ENCODE measurements around the gene RFLNA.
"Not testable (repeated sequence)": the region's sequence is repeated elsewhere in the genome, so short reads cannot be mapped to it uniquely, and the experiment has no call there.

The RFLNA gene

GRCh38 chr12:124321556-124322270, 26.8 kb downstream of the RFLNA start:
- peak; percentile 32 for DNase-seq (ENCODE audit: low read depth)

- DNase-seq (ENCODE audit: low read depth) = peak; percentile 36
Observed at GRCh38 chr12:124322271-124322998, 27.5 kb downstream of the RFLNA start.

- DNase-seq (ENCODE audit: low read depth) = not testable (repeated sequence)
Observed at GRCh38 chr12:124322999-124323328, 28.1 kb downstream of the RFLNA start.

GRCh38 chr12:124323771-124324530, 29.1 kb downstream of the RFLNA start:
- peak; percentile 34 for DNase-seq (ENCODE audit: low read depth)

GRCh38 chr12:124324803-124325705, 30.2 kb downstream of the RFLNA start:
- no peak for DNase-seq (ENCODE audit: low read depth)

DNA sequence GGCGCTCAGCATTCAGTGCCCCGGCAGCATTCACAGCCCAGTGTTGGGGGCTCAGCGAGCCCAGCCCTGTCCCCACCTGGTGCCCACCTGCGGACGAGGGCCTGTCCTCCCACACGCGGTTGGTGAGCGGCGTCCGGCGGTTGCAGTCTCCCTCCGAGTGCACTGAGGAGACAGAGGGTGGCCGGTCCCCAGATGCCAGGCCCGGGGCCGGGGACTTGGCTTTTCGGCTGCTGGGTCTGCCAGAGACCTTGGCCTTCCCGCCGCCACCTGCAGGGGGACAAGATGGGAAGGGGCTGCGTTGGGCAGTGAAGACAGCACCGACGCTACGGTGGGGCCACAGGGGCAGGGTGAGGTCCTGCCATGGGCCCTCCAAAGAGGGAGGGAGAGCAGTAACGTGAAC, 31.2 kb downstream of the RFLNA start:
- no peak for DNase-seq (ENCODE audit: low read depth)

DNA sequence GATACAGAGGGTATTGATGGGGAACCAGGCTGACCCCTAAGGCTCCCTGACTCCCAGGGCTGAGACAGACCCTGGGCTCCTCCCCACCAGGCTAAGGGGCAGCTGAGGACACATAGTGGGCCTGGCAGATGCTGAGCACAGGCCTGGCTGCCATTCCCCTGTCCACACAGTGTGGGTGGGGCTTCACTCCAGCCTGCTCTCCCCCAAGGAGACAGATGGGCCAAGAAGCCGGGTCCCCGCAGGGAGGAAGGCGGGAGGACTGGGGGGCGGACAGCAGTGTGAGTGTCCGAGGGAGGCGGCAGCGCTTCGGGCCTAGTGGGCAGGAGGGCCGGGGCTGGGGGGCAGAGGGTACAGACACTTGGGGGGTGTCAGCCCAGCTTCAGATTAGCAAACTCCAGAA, 32.0 kb downstream of the RFLNA start:
- DNase-seq (ENCODE audit: low read depth) = no peak

GRCh38 chr12:124327362-124328043, 32.6 kb downstream of the RFLNA start:
- no peak for DNase-seq (ENCODE audit: low read depth)

GRCh38 chr12:124328116-124328515, 33.2 kb downstream of the RFLNA start:
- DNase-seq (ENCODE audit: low read depth) = no peak

DNA sequence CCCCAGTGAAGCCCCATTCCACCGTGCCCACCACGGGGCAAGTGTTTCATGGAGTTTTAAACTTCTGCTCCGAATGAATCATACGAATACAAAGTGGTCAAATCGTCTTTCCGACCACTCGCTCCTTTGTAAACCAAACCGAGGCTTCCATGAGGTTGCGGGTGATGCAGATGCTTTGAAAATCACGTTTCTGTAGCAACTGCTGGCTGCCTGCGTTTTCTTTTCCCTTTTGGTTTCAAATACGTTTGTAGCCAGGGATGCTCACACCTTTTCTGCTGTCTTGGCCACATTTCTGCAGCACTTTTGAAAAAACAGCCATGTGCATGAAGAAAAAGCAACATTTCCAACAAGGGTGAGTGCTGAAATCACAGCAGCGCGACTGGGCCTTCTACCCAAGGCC, 33.7 kb downstream of the RFLNA start:
- no peak for DNase-seq (ENCODE audit: low read depth)

DNA sequence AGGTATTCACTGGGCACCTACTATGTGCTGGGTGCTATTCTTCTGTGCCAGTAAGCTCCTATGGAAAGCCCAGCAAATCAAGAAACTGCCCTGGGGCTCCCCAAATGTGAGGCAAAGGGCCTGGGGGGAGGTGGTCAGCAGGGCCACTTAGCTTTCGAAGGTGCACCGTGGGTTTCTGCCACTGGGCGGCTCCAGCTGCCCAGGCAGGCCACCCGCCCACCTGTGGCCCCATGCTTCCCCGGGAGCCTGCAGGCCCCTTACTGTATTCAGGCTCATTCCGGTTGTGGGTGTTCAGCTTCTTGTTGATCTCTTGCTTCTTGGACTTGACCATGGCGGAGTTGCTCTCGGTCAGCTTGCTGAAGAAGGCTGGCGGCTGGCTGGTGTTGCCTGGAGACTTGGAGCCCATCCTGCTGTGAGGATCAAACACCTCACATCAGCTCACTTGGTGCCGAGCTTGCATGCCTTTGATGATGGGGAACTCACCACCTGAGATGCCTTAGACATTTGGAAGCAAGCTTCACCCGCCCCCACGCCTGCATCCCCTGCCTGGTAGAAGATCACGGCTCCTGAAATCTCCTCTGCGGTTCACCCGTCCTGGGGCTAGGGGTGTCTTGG, 37.3 kb downstream of the RFLNA start:
- DNase-seq (ENCODE audit: low read depth) = no peak

DNA sequence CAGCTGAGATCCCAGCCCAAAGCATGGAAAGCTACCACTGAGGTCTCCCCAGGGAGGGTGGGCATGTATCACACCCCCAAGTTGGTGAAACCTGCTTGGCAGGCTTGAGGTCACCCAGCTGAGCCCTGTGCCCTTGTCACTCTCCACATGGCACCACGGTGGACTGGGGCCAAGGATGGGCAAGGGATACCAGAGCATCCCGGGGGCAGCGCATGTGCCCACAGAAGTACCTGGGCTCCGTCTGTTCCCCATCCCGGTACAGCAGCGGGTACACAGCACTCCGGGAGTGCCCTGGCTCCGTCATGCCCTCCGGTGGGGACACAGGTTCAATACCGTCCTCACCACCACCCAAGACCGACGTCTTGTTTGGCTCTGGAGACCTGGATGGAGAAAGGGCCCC, 38.0 kb downstream of the RFLNA start:
- no peak for DNase-seq (ENCODE audit: low read depth)

- DNase-seq (ENCODE audit: low read depth) = no peak
Observed at GRCh38 chr12:124333724-124334123, 38.8 kb downstream of the RFLNA start.

GRCh38 chr12:124334266-124334665, 39.4 kb downstream of the RFLNA start:
- DNase-seq (ENCODE audit: low read depth) = no peak

DNA sequence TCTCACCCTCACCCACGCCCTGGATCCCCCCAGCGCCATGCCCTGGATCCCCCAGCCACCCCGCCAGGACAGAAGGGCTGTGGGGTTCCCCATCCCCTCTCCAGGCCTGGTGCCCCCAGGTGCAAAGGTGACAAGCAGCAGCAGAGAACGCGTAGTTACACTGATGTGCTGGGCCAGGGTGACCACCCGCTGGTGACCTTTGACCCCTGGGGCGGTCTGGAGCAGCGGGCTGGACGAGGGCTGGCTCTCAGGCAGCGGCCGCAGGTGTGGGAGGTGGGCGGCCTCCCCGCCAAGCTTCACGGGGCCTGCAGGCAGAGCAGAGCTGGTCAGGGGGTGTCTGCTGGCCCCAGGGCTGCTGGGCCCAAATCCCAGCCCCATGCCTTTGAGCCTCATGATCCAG, 40.1 kb downstream of the RFLNA start:
- no peak for DNase-seq (ENCODE audit: low read depth)

- DNase-seq (ENCODE audit: low read depth) = no peak
Observed at GRCh38 chr12:124335426-124336183, 40.7 kb downstream of the RFLNA start.

- DNase-seq (ENCODE audit: low read depth) = no peak
Observed at GRCh38 chr12:124336184-124336437, 41.2 kb downstream of the RFLNA start.

- peak; percentile 32 for DNase-seq (ENCODE audit: low read depth)
Observed at GRCh38 chr12:124336742-124337520, 42.0 kb downstream of the RFLNA start.

- DNase-seq (ENCODE audit: low read depth) = no peak
Observed at GRCh38 chr12:124337622-124338021, 42.7 kb downstream of the RFLNA start.

- DNase-seq (ENCODE audit: low read depth) = no peak
Observed at GRCh38 chr12:124338448-124338847, 43.6 kb downstream of the RFLNA start.

All from amniotic epithelial cell (primary cell).